ENCODE measurements around the gene HOXA6.

Gene HOXA6

DNA sequence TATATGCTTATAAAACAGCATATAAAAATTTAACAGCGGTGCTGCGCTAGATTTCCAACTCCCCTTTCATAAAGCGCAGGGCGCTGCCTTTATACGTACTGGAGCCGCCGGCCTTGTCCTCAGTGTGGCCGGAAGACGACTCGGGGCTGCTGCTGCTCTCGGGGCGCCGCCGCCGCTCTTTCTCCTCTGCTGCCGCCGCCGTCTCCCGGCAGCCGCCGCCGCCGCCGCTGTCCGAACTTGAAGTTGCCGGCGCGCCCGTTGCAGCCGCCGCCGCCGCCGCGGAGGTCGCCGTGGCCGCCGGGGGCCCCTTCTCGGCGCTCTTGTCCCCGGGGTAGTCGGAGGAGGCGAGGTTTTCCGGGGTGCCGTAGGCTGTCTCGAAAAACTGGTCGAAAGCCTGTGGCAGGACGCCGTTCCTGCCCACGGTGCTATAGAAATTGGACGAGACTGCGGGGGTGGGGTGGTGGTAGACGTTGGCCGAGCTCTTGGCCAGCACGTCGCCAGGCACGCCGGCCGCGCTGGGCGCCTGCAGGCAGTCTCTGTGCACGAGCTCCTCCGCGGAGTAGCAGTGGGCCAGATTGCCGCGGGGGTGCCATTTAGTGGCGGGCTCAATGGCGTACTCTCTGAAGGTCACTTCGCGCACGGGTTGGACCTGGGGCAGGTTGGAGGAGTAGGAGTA lies 36.9 kb upstream of the HOXA6 start:
- no peak for DNase-seq

DNA sequence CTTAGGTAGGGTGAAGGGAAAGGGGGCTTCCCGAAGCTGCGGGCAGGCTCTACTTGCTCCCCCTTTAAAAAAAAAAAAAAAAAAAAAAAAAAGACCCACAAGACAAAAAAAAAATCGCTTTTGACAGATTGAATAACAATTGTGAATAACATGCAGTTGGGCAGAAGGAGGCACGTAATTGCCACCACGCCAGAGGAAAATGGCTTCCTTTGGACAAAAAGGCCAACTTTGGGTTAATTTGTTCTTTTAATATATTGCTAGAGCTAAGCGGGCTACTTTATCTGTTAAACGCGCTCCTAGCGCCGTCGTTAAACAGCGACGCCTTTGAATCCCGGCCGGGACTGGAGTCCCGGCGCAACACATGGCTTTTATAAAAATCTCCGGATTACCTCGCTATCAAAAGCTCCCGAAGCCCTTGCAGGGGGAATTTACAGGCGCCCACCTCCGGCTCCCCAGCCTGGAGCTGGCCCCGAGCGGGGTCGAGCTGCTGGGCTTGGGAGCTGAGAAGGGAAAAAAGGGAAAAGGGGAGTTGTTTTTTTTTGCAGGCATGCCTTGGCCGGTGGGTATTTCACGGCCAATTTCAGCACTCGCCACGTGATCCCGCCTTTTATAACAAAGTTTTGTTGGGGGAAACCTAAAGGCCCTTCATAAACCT lies 36.2 kb upstream of the HOXA6 start:
- no peak for DNase-seq

DNA sequence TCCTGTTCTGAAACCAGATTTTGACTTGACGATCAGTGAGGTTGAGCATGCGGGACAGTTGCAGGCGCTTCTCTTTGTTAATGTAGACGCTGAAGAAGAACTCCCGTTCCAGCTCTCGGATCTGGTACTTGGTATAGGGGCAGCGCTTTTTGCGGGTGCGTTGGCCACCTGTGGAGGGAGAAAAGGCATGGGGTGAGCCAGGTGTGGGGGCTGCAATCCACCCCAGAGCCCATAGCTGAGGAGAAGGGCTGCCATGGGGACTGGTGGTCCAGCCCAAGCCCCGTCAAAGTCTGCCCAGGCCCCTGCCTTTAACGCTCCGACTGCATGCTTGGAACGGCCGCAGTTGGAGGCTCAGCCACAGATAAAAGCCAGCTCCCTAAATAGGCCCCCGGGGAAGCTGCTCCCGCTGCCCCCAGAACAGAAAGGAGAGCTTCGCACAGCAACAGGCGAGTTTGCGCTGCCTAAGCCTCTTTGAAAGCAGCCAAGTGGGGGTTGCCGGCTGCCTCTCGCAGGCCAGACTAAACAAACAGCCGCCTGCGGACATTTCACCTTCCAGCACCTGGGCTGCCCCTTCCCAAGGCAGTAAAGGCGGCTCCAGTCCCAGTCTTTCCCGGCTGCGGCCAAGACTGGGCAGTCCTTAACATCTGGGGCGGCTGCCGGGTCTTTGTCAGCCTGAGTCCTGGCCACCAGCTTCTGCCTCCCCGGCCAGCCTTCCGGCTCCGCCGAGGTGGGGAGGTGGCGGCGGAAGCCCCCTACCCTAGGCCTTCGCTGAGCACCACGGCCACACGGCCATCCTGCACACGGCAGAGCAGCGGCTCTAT lies 35.5 kb upstream of the HOXA6 start:
- no peak for DNase-seq

DNA sequence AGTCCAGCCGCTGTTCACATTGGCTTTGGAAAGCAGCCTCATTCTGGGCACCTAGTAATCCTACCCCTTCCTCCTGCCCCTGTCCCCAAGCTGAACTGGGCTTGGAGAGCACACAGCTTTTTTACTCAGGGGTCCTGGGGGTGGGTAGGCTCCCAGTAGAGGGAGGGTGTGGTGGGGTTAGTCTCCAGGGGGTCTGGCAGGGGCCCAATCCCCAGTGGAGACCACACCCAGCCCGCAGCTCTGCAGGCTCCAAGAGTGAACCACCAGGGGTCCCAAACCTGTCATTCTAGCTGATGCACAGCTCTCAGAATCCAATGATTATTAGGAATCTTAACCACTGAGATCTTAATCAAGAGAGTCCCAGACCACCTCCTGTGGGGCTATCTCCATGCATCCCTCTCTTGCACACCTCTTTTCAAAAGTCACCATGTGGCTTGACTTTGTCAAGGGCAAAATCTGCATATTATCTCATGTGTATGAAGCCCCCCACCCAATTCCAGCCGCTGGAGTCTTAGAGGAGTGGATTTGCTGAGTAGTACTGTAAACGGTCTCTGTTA lies 34.8 kb upstream of the HOXA6 start:
- no peak for DNase-seq

DNA sequence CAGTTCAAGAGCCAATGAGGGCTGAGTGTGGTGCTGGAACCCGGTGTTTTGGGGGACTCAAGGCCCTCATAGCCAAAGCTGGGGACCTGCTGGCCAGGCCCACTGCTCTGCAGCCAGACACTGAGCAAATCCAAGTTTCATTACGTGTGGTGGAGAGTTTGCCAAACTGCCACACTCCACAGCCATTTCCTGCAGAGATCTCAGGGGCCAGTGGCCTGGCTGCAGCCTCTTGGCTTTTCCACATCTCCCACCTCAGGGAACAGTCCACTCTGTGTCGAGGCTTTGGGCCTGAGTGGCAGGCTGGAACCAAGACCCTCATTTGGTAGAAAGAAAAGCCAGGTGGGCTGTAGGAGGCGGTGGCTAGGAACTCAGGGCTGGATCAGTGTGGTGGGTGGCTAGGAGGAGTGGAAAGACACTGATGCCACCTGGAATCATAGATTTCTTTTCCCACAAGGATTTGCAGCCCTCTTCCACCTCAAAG lies 34.3 kb upstream of the HOXA6 start:
- no peak for DNase-seq

DNA sequence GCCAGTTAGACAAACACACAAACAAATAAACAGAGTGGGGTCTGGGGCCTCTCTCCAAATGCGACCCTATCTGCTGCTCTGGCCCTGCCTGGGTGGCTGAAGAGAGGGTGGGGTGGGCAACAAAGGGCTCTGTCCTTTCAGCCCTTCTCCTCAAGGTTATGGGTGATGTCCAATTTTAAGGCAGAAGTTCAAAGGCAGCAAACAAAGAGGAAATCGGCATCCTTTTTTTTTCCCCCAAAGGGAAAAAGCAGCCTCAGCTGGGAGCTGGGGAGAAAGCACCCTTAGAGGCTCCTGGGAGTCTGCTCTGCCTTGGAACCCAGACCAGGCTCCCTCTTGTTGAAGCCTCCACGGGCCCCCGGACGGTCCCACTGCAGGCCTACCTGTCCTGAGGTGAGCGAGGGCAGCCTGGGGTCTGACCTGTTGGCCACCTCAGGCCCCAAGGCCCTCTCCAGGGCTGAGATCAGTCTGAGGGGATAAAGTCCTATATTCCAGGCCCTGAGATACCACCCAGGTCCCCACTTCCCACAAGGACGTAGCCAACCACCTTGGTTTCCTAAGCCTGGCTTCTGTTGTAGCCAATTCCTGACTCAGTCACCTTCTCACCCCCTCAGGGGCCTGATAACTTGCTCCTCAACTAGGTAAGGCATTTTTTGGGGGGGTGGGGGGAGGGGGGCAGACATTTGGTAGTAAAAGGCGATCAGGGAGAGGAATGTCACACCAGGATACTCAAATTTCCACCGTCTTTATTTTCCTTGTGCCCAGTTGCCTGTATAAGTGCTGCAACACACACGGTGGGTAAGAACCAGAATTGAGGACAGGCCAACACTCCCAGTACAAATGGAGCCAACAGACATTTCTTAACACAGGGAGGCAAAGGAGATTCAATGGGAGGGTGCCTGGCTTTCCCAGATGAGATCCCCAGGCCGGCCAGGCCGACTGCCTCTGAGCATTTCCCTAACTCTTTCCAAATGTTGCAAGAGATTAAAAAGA lies 33.2 kb upstream of the HOXA6 start:
- no peak for DNase-seq

DNA sequence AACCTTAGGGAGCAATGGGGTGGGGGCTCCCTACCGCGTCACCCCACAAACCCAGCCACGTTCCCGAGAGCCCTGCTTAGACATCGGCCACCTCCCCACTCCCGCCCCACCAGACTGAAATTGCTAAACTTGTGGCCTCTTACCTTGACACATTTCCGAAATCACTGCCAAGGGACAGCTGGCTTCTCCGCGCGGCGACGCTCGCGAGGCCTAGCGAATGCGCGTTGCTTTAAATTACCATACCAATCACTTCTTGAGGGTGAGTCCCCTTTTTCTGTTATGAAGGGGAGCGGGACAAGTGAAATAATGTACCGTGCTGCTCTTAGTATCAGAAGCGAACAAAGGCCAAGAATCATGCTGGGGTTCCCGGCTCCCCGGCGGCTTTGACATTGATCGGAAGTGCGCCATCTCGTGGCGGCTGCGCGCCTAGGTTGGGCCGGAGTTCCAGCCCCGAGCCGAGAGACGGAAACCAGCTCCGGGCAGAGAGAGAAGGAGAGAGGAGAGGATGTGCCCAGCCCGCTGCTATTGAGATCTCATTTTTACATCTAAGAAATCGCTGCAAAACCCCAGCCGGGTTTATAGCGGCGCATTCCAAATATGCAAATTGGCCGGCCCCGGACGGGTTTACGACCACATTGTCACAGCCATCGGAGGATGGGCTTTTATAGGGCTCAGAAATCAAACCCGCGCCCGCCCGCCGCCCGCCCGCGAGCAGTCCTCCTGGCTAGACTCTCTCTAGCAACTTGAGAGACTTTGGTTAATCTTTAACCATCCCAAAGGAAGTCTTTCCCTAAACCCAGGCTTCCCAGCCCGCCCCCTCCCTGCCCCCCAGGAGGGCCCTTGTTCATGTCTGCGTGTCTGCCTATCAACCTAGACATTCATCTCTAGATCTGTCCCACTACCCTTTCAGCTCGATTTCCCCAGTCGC lies 32.2 kb upstream of the HOXA6 start:
- DNase-seq, result no peak

DNA sequence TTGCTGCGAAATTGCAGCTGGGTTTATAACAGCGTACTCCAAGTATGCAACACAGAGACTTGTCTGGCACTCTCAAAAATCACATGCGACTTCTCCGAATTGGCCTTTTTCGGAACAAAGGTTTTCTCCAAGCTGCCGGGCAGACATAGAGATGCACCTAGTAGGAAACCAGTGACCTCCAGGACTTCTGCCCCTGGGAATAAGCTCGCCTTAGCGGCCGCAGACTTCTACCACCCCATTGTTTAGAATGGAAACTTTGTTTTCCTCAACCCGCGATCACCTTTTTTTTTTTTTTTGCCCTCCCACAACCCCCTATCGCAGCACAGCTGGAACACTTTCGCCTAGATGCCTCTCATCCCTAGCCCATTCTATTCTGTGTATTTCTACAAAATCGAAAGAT lies 31.5 kb upstream of the HOXA6 start:
- DNase-seq, result no peak

DNA sequence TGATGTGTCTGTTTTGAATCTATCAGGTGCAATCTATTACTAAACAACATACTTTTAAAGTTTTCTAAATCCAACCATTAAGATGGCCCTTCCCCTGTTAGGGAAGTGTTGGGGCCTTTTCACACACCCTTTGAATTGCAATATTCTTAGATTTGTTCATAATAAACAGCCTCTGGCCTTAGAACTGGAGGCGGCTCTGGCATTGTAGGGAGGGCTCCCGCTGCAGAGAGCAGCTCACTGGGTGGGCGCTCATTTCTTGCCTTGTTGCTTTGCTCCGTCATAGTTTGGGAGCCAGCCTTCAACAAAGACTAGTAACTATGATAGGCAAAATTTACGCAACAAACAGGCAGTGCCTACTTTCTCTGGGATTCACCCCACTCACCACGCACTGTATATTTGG lies 30.8 kb upstream of the HOXA6 start:
- DNase-seq, result no peak

DNA sequence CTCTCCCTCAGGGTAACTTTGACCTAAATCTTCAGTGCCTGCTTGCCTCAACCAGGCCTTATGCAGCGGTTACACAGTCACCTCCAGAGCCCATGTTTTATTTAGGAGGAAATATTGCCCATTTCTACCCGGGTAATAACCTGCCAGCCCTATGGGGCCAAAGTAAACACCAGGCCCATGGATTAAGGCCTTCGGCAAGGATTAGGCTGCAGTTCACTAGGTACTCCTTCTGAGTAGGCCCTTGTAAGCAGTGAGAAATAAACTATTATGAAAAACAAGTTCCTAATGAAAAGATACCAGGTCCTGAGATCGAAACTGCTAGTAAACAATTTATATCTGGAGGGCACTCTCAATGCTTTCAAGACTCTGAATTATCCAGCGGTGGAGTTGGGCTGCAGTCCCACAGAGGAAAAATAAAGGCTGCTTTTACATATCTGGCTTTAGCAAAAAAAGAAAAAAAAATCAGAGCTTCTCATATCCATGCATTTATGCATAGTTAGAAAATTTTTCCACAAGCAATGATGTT lies 30.3 kb upstream of the HOXA6 start:
- no peak for DNase-seq

DNA sequence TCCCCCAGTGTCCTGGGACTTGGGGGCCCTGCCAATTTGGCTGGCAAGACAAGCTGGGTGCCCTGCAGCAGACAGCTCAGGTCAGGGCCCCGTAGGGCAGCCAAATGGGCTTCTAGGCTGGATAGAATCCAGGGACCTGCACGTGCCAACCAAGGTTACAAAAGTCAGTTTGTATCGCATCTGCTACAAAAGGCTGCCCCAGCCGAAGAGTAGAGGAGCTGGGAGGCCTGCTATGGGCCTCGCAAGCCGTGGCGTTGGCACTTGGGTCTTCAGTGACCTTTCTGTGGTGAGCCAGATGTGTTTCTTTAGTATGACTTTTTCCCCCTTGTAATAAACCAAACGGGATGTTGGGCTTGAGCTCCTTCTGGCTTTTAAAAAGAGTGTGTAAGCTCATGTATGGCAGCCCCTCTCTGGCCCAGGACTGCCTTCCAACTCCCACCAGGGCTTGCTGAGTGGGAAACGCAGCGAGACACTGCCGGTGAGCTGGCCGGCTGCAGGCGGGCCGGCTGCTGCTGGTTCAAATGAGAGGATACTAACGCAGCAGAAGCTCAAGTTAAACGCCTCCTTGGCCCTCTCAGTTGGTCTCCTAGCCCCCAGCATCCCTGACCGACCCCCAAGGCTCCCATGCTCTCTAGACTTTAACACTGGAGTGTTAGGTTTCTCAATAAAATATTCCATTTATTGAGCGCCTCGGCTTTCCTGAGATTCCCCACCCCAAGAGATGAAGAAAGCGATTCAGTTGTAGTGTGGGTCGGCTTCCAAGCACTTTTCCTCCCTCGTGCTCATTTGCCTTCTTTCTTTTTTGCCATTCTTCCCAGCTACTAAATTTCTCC lies 29.6 kb upstream of the HOXA6 start:
- no peak for DNase-seq

DNA sequence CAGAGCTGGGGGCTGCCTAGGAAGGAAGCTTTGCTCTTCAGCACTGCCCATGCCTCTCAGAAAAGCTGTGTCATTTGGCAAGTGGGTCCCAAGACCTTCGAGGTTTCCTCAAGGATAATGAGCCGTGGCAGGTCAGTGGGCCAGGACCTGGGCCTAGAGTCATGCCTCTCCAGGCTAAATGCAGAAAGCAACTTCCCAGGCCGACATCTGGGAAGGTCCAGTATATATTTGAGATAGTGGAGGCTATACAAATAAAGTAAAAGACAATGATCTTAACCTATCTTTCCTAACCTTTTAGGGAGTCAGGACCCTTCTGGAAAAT lies 28.9 kb upstream of the HOXA6 start:
- no peak for DNase-seq

DNA sequence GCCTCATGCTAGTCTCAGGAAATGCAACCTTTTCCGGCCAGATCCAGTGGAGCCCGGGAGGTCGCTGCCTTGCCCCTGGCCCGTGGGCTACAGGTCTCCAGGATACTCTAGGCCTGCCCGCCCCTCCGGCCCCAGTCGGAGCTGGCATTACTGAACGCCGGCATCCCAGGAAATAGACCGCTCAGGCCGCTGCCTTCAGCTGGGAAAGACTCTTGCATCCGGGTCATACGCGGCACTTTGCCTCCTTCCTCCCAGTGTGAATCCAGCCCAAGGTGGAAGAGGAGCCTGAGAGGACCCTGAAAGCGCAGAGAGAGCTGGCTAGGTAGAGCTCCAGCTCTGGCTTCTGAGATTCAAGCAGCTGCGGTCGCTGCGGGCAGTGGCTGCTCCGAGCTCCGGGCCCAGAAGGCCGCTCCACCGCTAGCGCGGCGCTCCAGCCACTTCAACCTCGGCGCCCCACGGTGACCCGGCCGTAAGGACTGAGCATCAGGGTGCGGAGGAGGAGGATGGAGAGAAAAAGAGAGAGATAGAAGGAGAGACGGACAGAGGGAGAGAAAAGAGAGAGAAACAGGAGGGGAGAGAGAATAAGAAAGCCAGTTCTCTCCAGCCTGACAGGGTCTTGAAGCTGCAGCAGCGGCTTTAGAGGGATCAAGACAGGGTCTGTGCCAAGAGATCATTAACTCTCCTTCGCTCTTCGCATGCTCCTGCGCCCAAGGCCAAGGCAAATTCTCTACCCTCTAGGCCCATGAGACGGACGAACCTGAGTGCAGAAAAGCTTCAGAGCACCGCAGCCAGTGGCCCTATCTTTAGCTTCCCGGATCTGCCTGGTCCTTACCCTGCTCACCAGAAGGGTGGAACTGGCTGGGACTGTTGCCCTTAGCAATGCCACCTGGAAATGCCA lies 28.3 kb upstream of the HOXA6 start:
- no peak for DNase-seq

DNA sequence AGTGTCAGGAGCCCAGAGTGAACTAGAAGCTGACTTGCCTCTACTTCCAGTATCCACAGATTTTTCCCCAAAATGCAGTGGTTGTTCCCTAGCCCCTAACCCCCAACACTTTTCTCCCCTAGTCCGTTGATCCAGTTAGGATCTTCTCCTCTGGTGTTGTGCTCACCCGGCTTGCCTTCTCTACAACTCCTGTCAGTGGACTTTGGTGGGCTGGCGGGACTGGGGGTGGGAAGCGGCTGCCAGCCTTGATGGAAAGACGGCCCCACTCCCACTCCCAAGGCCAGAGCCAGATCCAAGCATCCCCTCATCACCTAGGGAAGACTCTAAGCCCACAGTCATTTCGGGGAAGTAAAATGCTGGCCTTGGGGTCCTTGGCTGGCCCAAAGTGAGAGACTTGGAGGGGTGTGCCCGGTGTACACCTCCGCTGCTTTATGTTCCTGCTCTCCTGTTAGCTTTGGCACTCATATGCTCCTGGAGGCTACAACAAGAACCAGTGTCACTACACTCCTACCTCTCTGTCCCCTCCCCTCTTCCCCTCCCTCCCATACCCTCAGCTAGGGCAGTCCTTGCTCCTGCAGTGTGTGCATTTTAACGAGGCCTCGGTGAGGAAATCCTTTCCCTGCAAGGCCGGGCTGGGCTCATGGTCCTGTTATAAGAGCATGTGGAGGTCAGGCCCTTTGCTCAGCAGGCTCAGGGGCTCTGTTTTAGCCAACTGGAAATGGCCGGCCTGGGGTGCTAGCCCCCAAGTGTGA lies 27.5 kb upstream of the HOXA6 start:
- DNase-seq, result no peak

DNA sequence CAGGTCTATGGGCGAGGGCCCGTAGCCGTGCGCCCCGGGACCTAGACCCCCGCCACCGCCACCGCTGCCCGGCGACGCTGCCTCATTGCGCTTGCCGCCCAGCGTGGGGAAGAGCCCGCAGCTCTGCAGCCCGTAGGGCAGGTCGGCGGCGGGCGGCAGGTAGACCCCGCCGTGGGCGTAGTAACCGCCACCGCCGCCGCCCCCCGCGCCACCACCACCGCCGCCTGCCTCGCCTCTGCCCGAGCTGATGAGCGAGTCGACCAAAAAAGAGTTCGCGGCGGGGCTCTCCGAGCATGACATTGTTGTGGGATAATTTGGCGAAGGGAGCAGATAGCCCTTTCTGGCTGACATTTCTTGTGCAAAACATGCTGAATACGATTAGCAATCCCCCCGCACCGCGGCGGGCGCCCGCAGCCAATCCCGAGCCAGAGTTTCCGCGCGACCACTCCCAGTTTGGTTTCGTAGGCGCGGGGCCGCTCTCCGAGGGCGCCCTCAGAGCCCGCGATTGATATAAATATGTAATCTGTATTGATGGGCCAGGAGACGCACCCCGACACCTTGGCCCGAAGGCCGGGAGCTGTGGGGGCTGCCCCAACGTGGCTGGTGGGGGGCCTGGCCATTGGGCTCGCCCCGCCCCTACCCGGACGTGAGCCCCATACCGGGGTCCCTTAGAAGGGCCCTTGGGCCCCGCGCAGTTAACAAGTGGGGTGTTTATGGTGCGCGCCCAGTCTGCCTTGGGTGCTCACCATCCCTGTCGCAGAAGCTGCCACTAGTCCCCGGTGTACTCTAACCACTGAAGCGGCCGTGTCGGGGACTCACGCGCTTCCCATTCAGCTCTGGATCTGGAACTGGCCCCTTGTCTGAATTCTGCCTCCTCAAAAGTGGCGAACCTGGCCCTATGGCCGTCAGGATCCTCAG lies 26.6 kb upstream of the HOXA6 start, which contains the start of gene HOXA10:
HOXA10 (minus strand) TSS at position 365 of the 918 bp plus-strand sequence; CDS start at position 351, 14 bp downstream.
- DNase-seq, result no peak

DNA sequence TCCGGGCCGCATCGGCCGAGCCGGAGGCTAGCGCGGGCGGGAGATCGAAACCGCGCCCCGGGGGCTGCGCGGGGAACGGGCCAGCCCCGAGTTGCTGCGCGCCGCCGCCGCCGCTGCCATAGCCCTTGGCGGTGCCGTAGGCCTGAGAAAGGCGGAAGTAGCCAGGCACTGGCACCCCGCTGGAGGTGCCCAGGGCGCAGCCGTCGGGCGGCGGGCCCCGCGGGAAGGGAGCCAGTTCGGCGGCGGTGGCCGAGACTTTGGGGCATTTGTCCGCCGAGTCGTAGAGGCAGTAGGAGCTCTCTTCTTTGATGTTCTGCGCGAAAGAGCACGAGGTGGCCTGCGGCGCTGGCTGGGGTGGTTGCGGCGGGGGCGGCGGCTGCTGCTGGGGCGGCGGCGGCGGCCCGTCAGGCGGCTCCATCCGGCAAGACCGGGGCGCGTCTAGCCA lies 26.0 kb upstream of the HOXA6 start:
- DNase-seq, result no peak
